Measurements from ENCODE around the gene GUCD1. TPM values are rescaled to one million over a fixed set of nuclear protein-coding genes. Genes with fewer than 3 reads are reported as not detected.

Gene GUCD1
- total and polyA plus RNA-seq, 2 of the 13 experiments (the other 11 are each of a cell fraction or from before 2014, with no cell fraction given): 128 to 245 TPM

DNA sequence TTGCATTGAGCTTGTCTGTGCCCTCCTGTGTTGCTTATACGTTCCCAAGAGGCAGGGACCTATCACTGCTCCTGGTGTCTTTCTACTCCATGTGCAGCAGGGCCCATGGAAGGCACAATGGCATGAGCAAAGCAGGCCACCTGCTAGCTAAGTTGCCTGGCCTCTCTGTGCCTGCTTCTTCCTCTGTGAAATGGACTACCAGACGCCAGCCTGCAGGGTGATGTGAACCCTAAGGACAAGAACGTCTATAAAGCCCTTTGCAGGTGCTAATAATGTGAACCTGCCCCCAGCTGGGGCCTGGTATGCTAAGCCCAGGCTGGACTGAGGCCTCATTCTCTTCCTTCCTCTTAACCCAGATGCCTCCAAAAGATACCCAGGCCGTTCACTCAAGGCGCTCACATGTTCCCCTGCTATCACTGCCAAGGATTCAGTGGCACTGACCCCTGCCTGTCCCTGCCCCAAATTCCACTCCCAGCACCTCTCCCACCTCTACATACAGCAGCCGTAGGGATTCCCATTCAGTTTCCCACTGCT, 4.0 kb downstream of the GUCD1 start (continued):
- TF ChIP-seq, protein P1, sequence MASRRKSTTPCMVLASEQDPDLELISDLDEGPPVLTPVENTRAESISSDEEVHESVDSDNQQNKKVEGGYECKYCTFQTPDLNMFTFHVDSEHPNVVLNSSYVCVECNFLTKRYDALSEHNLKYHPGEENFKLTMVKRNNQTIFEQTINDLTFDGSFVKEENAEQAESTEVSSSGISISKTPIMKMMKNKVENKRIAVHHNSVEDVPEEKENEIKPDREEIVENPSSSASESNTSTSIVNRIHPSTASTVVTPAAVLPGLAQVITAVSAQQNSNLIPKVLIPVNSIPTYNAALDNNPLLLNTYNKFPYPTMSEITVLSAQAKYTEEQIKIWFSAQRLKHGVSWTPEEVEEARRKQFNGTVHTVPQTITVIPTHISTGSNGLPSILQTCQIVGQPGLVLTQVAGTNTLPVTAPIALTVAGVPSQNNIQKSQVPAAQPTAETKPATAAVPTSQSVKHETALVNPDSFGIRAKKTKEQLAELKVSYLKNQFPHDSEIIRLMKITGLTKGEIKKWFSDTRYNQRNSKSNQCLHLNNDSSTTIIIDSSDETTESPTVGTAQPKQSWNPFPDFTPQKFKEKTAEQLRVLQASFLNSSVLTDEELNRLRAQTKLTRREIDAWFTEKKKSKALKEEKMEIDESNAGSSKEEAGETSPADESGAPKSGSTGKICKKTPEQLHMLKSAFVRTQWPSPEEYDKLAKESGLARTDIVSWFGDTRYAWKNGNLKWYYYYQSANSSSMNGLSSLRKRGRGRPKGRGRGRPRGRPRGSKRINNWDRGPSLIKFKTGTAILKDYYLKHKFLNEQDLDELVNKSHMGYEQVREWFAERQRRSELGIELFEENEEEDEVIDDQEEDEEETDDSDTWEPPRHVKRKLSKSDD (CRISPR knock-in tag; IDR thresholded peaks at IDR 0.05; ENCODE audit: low read depth): no peak
- TF ChIP-seq RFXANK (CRISPR knock-in tag; IDR thresholded peaks at IDR 0.05) (no peak), ZFY (CRISPR knock-in tag; IDR thresholded peaks at IDR 0.05) (peak; percentile 14; the same call in 1 of the 2 replicates), ZNF577 (CRISPR knock-in tag; IDR thresholded peaks at IDR 0.05; ENCODE audit: borderline replicate concordance, low read depth) (no peak), FOSL1 (CRISPR knock-in tag; IDR thresholded peaks at IDR 0.05; ENCODE audit: borderline replicate concordance) (no peak), ZC3H4 (CRISPR knock-in tag; IDR thresholded peaks at IDR 0.05; ENCODE audit: borderline replicate concordance) (peak; percentile 95), ZNF768 (CRISPR knock-in tag; IDR thresholded peaks at IDR 0.05) (peak; percentile 3; the same call in 1 of the 2 replicates), NR1H2 (CRISPR knock-in tag; IDR thresholded peaks at IDR 0.05; ENCODE audit: borderline replicate concordance, low read depth) (0 out of 2 replicates have a peak, but pooled peaks have one; percentile 65), SOX6 (IDR thresholded peaks at IDR 0.05) (no peak), SOX6 (CRISPR knock-in tag; IDR thresholded peaks at IDR 0.05) (no peak), THYN1 (CRISPR knock-in tag; IDR thresholded peaks at IDR 0.05; ENCODE audit: borderline replicate concordance, low read depth) (no peak), KDM2A (CRISPR knock-in tag; IDR thresholded peaks at IDR 0.05; ENCODE audit: borderline replicate concordance, low read depth) (no peak), SP4 (CRISPR knock-in tag; IDR thresholded peaks at IDR 0.05) (no peak), HOXA7 (CRISPR knock-in tag; IDR thresholded peaks at IDR 0.05) (0 out of 2 replicates have a peak, but pooled peaks have one; percentile 9)
- TF ChIP-seq, protein P2, sequence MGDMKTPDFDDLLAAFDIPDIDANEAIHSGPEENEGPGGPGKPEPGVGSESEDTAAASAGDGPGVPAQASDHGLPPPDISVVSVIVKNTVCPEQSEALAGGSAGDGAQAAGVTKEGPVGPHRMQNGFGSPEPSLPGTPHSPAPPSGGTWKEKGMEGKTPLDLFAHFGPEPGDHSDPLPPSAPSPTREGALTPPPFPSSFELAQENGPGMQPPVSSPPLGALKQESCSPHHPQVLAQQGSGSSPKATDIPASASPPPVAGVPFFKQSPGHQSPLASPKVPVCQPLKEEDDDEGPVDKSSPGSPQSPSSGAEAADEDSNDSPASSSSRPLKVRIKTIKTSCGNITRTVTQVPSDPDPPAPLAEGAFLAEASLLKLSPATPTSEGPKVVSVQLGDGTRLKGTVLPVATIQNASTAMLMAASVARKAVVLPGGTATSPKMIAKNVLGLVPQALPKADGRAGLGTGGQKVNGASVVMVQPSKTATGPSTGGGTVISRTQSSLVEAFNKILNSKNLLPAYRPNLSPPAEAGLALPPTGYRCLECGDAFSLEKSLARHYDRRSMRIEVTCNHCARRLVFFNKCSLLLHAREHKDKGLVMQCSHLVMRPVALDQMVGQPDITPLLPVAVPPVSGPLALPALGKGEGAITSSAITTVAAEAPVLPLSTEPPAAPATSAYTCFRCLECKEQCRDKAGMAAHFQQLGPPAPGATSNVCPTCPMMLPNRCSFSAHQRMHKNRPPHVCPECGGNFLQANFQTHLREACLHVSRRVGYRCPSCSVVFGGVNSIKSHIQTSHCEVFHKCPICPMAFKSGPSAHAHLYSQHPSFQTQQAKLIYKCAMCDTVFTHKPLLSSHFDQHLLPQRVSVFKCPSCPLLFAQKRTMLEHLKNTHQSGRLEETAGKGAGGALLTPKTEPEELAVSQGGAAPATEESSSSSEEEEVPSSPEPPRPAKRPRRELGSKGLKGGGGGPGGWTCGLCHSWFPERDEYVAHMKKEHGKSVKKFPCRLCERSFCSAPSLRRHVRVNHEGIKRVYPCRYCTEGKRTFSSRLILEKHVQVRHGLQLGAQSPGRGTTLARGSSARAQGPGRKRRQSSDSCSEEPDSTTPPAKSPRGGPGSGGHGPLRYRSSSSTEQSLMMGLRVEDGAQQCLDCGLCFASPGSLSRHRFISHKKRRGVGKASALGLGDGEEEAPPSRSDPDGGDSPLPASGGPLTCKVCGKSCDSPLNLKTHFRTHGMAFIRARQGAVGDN (CRISPR knock-in tag; IDR thresholded peaks at IDR 0.05): peak; percentile 71
- TF ChIP-seq, protein P3, sequence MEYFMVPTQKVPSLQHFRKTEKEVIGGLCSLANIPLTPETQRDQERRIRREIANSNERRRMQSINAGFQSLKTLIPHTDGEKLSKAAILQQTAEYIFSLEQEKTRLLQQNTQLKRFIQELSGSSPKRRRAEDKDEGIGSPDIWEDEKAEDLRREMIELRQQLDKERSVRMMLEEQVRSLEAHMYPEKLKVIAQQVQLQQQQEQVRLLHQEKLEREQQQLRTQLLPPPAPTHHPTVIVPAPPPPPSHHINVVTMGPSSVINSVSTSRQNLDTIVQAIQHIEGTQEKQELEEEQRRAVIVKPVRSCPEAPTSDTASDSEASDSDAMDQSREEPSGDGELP (IDR thresholded peaks at IDR 0.05; ENCODE audit: borderline replicate concordance, low read depth): 0 out of 2 replicates have a peak, but pooled peaks have one; percentile 21
- TF ChIP-seq, protein P4, sequence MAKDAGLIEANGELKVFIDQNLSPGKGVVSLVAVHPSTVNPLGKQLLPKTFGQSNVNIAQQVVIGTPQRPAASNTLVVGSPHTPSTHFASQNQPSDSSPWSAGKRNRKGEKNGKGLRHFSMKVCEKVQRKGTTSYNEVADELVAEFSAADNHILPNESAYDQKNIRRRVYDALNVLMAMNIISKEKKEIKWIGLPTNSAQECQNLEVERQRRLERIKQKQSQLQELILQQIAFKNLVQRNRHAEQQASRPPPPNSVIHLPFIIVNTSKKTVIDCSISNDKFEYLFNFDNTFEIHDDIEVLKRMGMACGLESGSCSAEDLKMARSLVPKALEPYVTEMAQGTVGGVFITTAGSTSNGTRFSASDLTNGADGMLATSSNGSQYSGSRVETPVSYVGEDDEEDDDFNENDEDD (CRISPR knock-in tag; IDR thresholded peaks at IDR 0.05; ENCODE audit: borderline replicate concordance): no peak
- TF ChIP-seq, protein P5, sequence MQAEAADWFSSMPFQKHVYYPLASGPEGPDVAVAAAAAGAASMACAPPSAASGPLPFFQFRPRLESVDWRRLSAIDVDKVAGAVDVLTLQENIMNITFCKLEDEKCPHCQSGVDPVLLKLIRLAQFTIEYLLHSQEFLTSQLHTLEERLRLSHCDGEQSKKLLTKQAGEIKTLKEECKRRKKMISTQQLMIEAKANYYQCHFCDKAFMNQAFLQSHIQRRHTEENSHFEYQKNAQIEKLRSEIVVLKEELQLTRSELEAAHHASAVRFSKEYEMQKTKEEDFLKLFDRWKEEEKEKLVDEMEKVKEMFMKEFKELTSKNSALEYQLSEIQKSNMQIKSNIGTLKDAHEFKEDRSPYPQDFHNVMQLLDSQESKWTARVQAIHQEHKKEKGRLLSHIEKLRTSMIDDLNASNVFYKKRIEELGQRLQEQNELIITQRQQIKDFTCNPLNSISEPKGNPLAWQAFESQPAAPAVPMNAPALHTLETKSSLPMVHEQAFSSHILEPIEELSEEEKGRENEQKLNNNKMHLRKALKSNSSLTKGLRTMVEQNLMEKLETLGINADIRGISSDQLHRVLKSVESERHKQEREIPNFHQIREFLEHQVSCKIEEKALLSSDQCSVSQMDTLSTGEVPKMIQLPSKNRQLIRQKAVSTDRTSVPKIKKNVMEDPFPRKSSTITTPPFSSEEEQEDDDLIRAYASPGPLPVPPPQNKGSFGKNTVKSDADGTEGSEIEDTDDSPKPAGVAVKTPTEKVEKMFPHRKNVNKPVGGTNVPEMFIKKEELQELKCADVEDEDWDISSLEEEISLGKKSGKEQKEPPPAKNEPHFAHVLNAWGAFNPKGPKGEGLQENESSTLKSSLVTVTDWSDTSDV (CRISPR knock-in tag; IDR thresholded peaks at IDR 0.05): no peak
